Pancreas (tissue), 10 donors: ENCODE data around the gene SLC8A1. TPM values are rescaled to one million over a fixed set of nuclear protein-coding genes. Genes with fewer than 3 reads are reported as not detected.

Experiments
- ATAC-seq, 4 donors: fragments of 200-7000 bp; cut with Tn5 transposase; one replicate each; pipeline versions ENCODE4 v1.8.0 to v1.9.1; 2020; ENCODE audit warnings: mild to moderate bottlenecking in 4 of 4, moderate library complexity in 4 of 4
- DNase-seq, 6 donors: peaks; one replicate each; pipeline ENCODE4 v3.0.0-alpha.2; 2020
- FAIRE-seq: peaks from 2 replicates; lab custom pipeline; 2012; peaks lifted over from hg19 to GRCh38; lab: Jason Lieb, UNC
- H3K27ac ChIP-seq, 4 donors: fragments of 200-600 bp; sonication (generic); 1 replicate in 3 of 4; 2 replicates in 1 of 4; pipeline versions ENCODE4 v1.5.0 to v1.8.0; 2020
- H3K27me3 ChIP-seq, 4 donors: fragments of 200-600 bp; one replicate each; pipeline ENCODE4 v1.8.0; 2021
- H3K36me3 ChIP-seq, 3 donors: fragments of 200-600 bp; sonication (generic) in 1 of 3; one replicate each; pipeline versions ENCODE4 v1.5.0 to v1.8.0; 2020 to 2021
- H3K4me1 ChIP-seq, 3 donors: fragments of 200-600 bp; one replicate each; pipeline ENCODE4 v1.8.0; 2021
- H3K4me3 ChIP-seq, 4 donors: fragments of 200-600 bp; sonication (generic) in 2 of 4; one replicate each; pipeline versions ENCODE4 v1.5.0 to v1.8.0; 2020 to 2021
- H3K9me3 ChIP-seq, 4 donors: fragments of 200-600 bp; one replicate each; pipeline ENCODE4 v1.8.0; 2021
- CTCF ChIP-seq, 4 donors: fragments of 200-600 bp; sonication (generic) in 3 of 4; IDR thresholded peaks; one replicate each; pipeline versions ENCODE4 v1.5.0 to v1.8.0; 2021; ENCODE audit warnings: antibody characterized with exemption in 4 of 4
- WGBS, 2 donors: extraction: QIAGEN DNeasy Blood & Tissue Kit; methylation state at CpG; one replicate each; pipeline ENCODE4 v1.1.7; 2013; 5-methylcytosine and 5-hydroxymethylcytosine counted together
- intact Hi-C, 3 donors: fragments of 100-400 bp; cut with DNase I; formaldehyde crosslinking; loops; one replicate each; pipeline versions ENCODE4 v1.11.1 to v1.14.2; 2022
- polyA plus RNA-seq, 2 donors: library from polyadenylated mRNA; stranded (reverse); fragments of 200-250 nt; gene quantifications; one replicate each; pipeline ENCODE4 v1.2.3, GENCODE V29; 2013
- total RNA-seq, 6 donors: library from RNA; stranded (reverse); fragmentation: NEBNext Ultra II Directional in 4 of 6; extraction: Animal tissue kit (Norgen Biotek cat#: 25700) in 4 of 6; gene quantifications; one replicate each; pipeline versions ENCODE4 v1.2.1 to v1.2.4, GENCODE V29; 2021 to 2023
- donor health status: healthy with polysubstance abuse.
- donor health status: DM: no; HTN: no; CAD: no; lungs with moderate emphysema.
- donor health status: DM: no; HTN: no; CAD: no.
- donor health status: control.
- donor health status: control.
- donor health status: Bipolar disorder and iron deficiency.
- donor health status: DM: yes; HTN: yes; CAD: no.
- donor health status: DM: no; HTN: no; CAD: no.
- donor health status: DM: no; HTN: no; CAD: no.
- donor health status: DM: yes; HTN: yes; CAD: no.

SLC8A1 gene
- total and polyA plus RNA-seq, 8 donors = 0.19 to 12.4 (median 2.3) TPM

- no peak for FAIRE-seq
- TF ChIP-seq CTCF (IDR thresholded peaks at IDR 0.05) = no peak
- 6 to 13% methylated on average over 3 of the region's 3 CpGs for WGBS, 2 donors
- Histone ChIP-seq H3K36me3 (no peaks in the 10 kb centered on the region), H3K4me1 (no peaks in the 10 kb centered on the region), H3K4me3 (no peak overlapping the region), H3K27me3 (no peaks in the 10 kb centered on the region), H3K9me3 (no peaks in the 10 kb centered on the region), H3K27ac (no peak overlapping the region)
- ATAC-seq = peak in 2 of 4 donors; percentile 29 to 51
- intact Hi-C loops = no loop called here
- DNase-seq = peak; percentile 6 to 56 (median 27)
Measured at GRCh38 chr2:40218679-40219078, 233.2 kb downstream of the SLC8A1 start.

- no peak overlapping the region for H3K4me3 ChIP-seq
- DNase-seq (no peak), FAIRE-seq (no peak), ATAC-seq (no peak)
- intact Hi-C loops = no loop called here
- no peak for TF ChIP-seq CTCF (IDR thresholded peaks at IDR 0.05)
- no peak overlapping the region for H3K27ac ChIP-seq
- no peaks in the 10 kb centered on the region for H3K27me3 ChIP-seq
- no peaks in the 10 kb centered on the region for H3K9me3 ChIP-seq
- H3K36me3 ChIP-seq = no peaks in the 10 kb centered on the region
- no peaks in the 10 kb centered on the region for H3K4me1 ChIP-seq
- 20 to 28% methylated on average over 3 of the region's 3 CpGs for WGBS, 2 donors
Measured at GRCh38 chr2:40213619-40214018, 238.3 kb downstream of the SLC8A1 start.

GRCh38 chr2:40213071-40213470, 238.8 kb downstream of the SLC8A1 start:
- 35 to 58% methylated on average over 1 of the region's 1 CpG for WGBS, 2 donors
- Histone ChIP-seq H3K27ac (no peak overlapping the region), H3K9me3 (no peaks in the 10 kb centered on the region), H3K36me3 (no peaks in the 10 kb centered on the region), H3K4me3 (no peak overlapping the region), H3K4me1 (no peaks in the 10 kb centered on the region), H3K27me3 (no peaks in the 10 kb centered on the region)
- peak in 3 of 4 donors; percentile 53 to 70 (median 67) for ATAC-seq
- peak in 1 of 4 donors; percentile 8 for TF ChIP-seq CTCF (IDR thresholded peaks at IDR 0.05)
- intact Hi-C loops = no loop called here
- no peak for FAIRE-seq
- no peak for DNase-seq

GRCh38 chr2:40210968-40211353, 240.9 kb downstream of the SLC8A1 start:
- no peak for DNase-seq

More at GRCh38 chr2:40210968-40211353, 240.9 kb downstream of the SLC8A1 start:
- FAIRE-seq (no peak), ATAC-seq (no peak)
- H3K36me3 ChIP-seq = no peaks in the 10 kb centered on the region
- H3K27me3 ChIP-seq = no peaks in the 10 kb centered on the region
- H3K27ac ChIP-seq = no peak overlapping the region
- H3K9me3 ChIP-seq = no peaks in the 10 kb centered on the region
- intact Hi-C loops = no loop called here
- H3K4me3 ChIP-seq = no peak overlapping the region
- 62 to 76% methylated on average over 1 of the region's 1 CpG for WGBS, 2 donors
- no peaks in the 10 kb centered on the region for H3K4me1 ChIP-seq
- no peak for TF ChIP-seq CTCF (IDR thresholded peaks at IDR 0.05)
